ENCODE data around the gene ZFP2. TPM values are rescaled to one million over a fixed set of nuclear protein-coding genes. Genes with fewer than 3 reads are reported as not detected.

Gene ZFP2
- polyA plus RNA-seq, 4 donors, result 6.6 to 8.9 (median 8.1) TPM

GRCh38 chr5:178965465-178966055, 69.8 kb downstream of the ZFP2 start:
- DNase-seq (ENCODE audit: low read depth in 4 of 4, low spot score in 3 of 4), result no peak

- DNase-seq (ENCODE audit: low read depth in 4 of 4, low spot score in 3 of 4), result no peak
Measured at GRCh38 chr5:178981381-178981780, 85.7 kb downstream of the ZFP2 start.

Other genes starting within 250 kb of the ZFP2 start
- gene ZNF354A, start 165.3 kb upstream of the ZFP2 start, polyA plus RNA-seq (ENCODE audit: insufficient read length in 4 of 4), result 10 to 100 TPM; 19.1 to 26.2 (median 24.8) TPM
- gene ZNF354B, start 36.0 kb upstream of the ZFP2 start, polyA plus RNA-seq (ENCODE audit: insufficient read length in 4 of 4), result 10 to 100 TPM; 21.3 to 25.9 (median 23.3) TPM
- gene ZNF454, start 45.3 kb downstream of the ZFP2 start, polyA plus RNA-seq (ENCODE audit: insufficient read length in 4 of 4), result 1 to 10 TPM; 5.9 to 7.3 (median 6.5) TPM
- gene GRM6, start 99.4 kb downstream of the ZFP2 start, polyA plus RNA-seq (ENCODE audit: insufficient read length in 4 of 4), result under 1 TPM; 0.56 to 0.90 (median 0.69) TPM
- 1 to 10 TPM; 7.2 to 9.8 (median 8.5) TPM for gene ZNF879, start 127.9 kb downstream of the ZFP2 start, polyA plus RNA-seq (ENCODE audit: insufficient read length in 4 of 4)
- 10 to 100 TPM; 15.9 to 20.0 (median 18.7) TPM for gene ZNF354C, start 164.5 kb downstream of the ZFP2 start, polyA plus RNA-seq (ENCODE audit: insufficient read length in 4 of 4)

Data from right renal pelvis (tissue), 4 donors.